Lung (tissue), 12 donors: ENCODE data around the gene TNFSF13B. TPM values are rescaled to one million over a fixed set of nuclear protein-coding genes. Genes with fewer than 3 reads are reported as not detected.

Source experiments
- ATAC-seq: fragments of 200-7000 bp; cut with Tn5 transposase; one replicate; pipeline ENCODE4 v1.9.1; 2020; ENCODE audit warnings: moderate number of reproducible peaks; ENCODE audit not compliant: insufficient read depth, low FRiP score
- DNase-seq, 3 donors: peaks; one replicate each; pipeline ENCODE4 v3.0.0-alpha.2; 2013 to 2017
- H3K27ac ChIP-seq, 2 donors: one replicate each; pipeline ENCODE4 v1.5.1; 2013; ENCODE audit warnings: mild to moderate bottlenecking in 2 of 2, moderate library complexity in 2 of 2, control low read depth in 1 of 2, inconsistent platforms in 1 of 2, low read depth in 1 of 2, low read length in 1 of 2
- H3K27me3 ChIP-seq, 3 donors: one replicate each; pipeline ENCODE4 v1.5.1; 2013; ENCODE audit warnings: low read length in 2 of 3; ENCODE audit not compliant: control insufficient read depth in 3 of 3, insufficient read depth in 3 of 3
- H3K36me3 ChIP-seq, 4 donors: one replicate each; pipeline ENCODE4 v1.5.1; 2013; ENCODE audit warnings: low read length in 4 of 4, mild to moderate bottlenecking in 1 of 4, moderate library complexity in 1 of 4; ENCODE audit not compliant: control insufficient read depth in 4 of 4, insufficient read depth in 4 of 4
- H3K4me1 ChIP-seq, 5 donors: one replicate each; pipeline ENCODE4 v1.5.1; 2013; ENCODE audit warnings: low read length in 5 of 5, mild to moderate bottlenecking in 2 of 5, moderate library complexity in 1 of 5; ENCODE audit not compliant: control insufficient read depth in 5 of 5, insufficient read depth in 5 of 5
- H3K4me3 ChIP-seq: one replicate; pipeline ENCODE4 v1.5.1; 2013; ENCODE audit warnings: mild to moderate bottlenecking, control low read depth, moderate library complexity
- H3K9ac ChIP-seq, 2 donors: one replicate each; pipeline ENCODE4 v1.5.1; 2013; ENCODE audit warnings: low read length in 2 of 2, control low read depth in 1 of 2; ENCODE audit not compliant: insufficient read depth in 1 of 2
- H3K9me3 ChIP-seq, 4 donors: one replicate each; pipeline ENCODE4 v1.5.1; 2013; ENCODE audit warnings: low read length in 3 of 4, mild to moderate bottlenecking in 1 of 4, moderate library complexity in 1 of 4; ENCODE audit not compliant: control insufficient read depth in 4 of 4, insufficient read depth in 3 of 4
- CTCF ChIP-seq: IDR thresholded peaks from 2 replicates; pipeline ENCODE4 v1.5.1; 2012; ENCODE audit warnings: mild to moderate bottlenecking; ENCODE audit errors: control extremely low read depth, extremely low read depth
- WGBS, 2 donors: extraction: QIAGEN DNeasy Blood & Tissue Kit; methylation state at CpG; one replicate each; pipeline ENCODE4 v1.1.7; 2013; 5-methylcytosine and 5-hydroxymethylcytosine counted together
- polyA plus RNA-seq, 2 donors: library from polyadenylated mRNA; stranded (reverse); fragments of 200-250 nt; gene quantifications; one replicate each; pipeline ENCODE4 v1.2.1, GENCODE V29; 2013
- total RNA-seq, 2 donors: library from RNA; depleted of rRNA in 1 of 2; stranded (reverse); fragments of >200 nt in 1 of 2; gene quantifications; one replicate each; pipeline ENCODE4 v1.2.1, GENCODE V29; 2014 to 2021
- donor health status: control.
- donor health status: control.
- donor health status: Bipolar disorder and iron deficiency.
- donor health status: healthy.
- donor health status: DM: yes; HTN: yes; CAD: no.

Gene TNFSF13B
- total and polyA plus RNA-seq, 4 donors = 6.0 to 32.9 (median 24.9) TPM

- WGBS, 2 donors = 74 to 88% methylated on average over 3 of the region's 3 CpGs
- Histone ChIP-seq H3K4me1 (peaks cover 0 to 2% (median 0%) of the 10 kb centered on the region in 5 donors), H3K9ac (no peak overlapping the region), H3K36me3 (no peaks in the 10 kb centered on the region), H3K27me3 (no peaks in the 10 kb centered on the region), H3K27ac (no peak overlapping the region), H3K9me3 (no peaks in the 10 kb centered on the region), H3K4me3 (no peak overlapping the region)
- DNase-seq = no peak
- no peak for TF ChIP-seq CTCF
- no peak for ATAC-seq
Observed at GRCh38 chr13:108315991-108316390, 46.5 kb downstream of the TNFSF13B start.

- WGBS, 2 donors = 72 to 85% methylated on average over 4 of the region's 4 CpGs
- ATAC-seq (no peak), DNase-seq (no peak)
Observed at GRCh38 chr13:108316413-108316812, 46.9 kb downstream of the TNFSF13B start.

GRCh38 chr13:108322206-108322824, 52.8 kb downstream of the TNFSF13B start:
- whole genome bisulfite sequencing, 2 donors = 22 to 30% methylated on average over 2 of the region's 2 CpGs
- no peak overlapping the region for H3K9ac ChIP-seq
- no peaks in the 10 kb centered on the region for H3K36me3 ChIP-seq
- no peaks in the 10 kb centered on the region for H3K9me3 ChIP-seq
- no peak overlapping the region for H3K27ac ChIP-seq
- H3K27me3 ChIP-seq = peaks cover 0 to 4% (median 2%) of the 10 kb centered on the region in 3 donors
- no peak overlapping the region for H3K4me3 ChIP-seq
- no peaks in the 10 kb centered on the region for H3K4me1 ChIP-seq
- DNase-seq = peak in 2 of 3 donors; percentile 54 to 67
- ATAC-seq = peak; percentile 82
- peak; percentile 42 for TF ChIP-seq CTCF

More at GRCh38 chr13:108316413-108316812, 46.9 kb downstream of the TNFSF13B start:
- no peaks in the 10 kb centered on the region for H3K27me3 ChIP-seq
- peaks cover 0 to 2% (median 0%) of the 10 kb centered on the region in 5 donors for H3K4me1 ChIP-seq
- no peaks in the 10 kb centered on the region for H3K9me3 ChIP-seq
- no peak overlapping the region for H3K27ac ChIP-seq
- no peaks in the 10 kb centered on the region for H3K36me3 ChIP-seq
- no peak overlapping the region for H3K4me3 ChIP-seq
- TF ChIP-seq CTCF = no peak
- no peak overlapping the region for H3K9ac ChIP-seq

GRCh38 chr13:108323031-108323430, 53.5 kb downstream of the TNFSF13B start:
- Histone ChIP-seq H3K4me3 (no peak overlapping the region), H3K36me3 (no peaks in the 10 kb centered on the region), H3K9me3 (no peaks in the 10 kb centered on the region), H3K9ac (no peak overlapping the region), H3K27me3 (peaks cover 0 to 4% (median 2%) of the 10 kb centered on the region in 3 donors), H3K27ac (no peak overlapping the region), H3K4me1 (no peaks in the 10 kb centered on the region)
- no peak for ATAC-seq
- TF ChIP-seq CTCF = no peak
- DNase-seq = no peak
- 31 to 42% methylated on average over 2 of the region's 2 CpGs for WGBS, 2 donors
